Activated CD4-positive, alpha-beta T cell treated with anti-CD3 and anti-CD28 coated beads, Interleukin-2, amount 50 U/mL, for 48 hours (primary cell): ENCODE measurements around the gene SPR.

ENCODE experiments used
- DNase-seq, 2 experiments: peaks; one replicate each; pipeline ENCODE4 v3.0.0-alpha.2; 2020

Gene SPR

DNA sequence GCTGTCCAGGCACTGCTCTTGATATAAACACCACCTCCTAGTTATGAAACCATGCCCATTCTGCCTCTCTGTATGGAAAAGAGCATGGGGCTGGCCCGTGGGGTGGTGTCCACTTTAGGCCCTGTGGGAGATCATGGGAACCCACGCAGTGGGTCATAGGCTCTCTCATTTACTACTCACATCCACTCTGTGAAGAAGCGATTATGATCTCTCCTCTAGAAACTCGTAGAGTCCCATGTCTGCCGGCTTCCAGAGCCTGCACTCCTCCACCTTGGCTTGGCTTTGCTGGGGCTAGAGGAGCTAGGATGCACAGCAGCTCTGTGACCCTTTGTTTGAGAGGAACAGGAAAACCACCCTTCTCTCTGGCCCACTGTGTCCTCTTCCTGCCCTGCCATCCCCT lies 46.0 kb downstream of the SPR start:
- no peak for DNase-seq

DNA sequence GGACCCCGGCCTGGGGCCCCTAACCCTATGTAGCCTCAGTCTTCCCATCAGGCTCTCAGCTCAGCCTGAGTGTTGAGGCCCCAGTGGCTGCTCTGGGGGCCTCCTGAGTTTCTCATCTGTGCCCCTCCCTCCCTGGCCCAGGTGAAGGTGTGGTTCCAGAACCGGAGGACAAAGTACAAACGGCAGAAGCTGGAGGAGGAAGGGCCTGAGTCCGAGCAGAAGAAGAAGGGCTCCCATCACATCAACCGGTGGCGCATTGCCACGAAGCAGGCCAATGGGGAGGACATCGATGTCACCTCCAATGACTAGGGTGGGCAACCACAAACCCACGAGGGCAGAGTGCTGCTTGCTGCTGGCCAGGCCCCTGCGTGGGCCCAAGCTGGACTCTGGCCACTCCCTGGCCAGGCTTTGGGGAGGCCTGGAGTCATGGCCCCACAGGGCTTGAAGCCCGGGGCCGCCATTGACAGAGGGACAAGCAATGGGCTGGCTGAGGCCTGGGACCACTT lies 46.5 kb downstream of the SPR start:
- DNase-seq, result no peak

- DNase-seq, result no peak
Measured at GRCh38 chr2:72934683-72935610, 47.7 kb downstream of the SPR start.

DNA sequence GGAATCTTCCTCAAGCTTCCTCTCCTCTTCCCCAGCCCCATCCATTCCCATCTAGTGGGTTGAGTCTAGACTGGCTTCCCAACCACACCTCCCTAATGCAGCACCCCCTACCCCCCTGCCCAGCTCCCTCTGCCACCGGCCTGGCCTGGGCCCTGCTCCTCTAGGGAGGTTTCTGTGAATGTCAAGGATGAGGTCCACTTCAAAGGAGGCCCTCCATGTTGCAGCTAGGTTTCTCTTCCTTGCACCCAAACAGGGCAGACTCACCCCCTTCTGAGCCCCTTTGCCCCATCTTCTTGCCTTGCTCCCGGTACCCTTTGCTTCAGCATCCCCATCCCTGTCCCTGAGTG lies 48.4 kb downstream of the SPR start:
- no peak for DNase-seq

DNA sequence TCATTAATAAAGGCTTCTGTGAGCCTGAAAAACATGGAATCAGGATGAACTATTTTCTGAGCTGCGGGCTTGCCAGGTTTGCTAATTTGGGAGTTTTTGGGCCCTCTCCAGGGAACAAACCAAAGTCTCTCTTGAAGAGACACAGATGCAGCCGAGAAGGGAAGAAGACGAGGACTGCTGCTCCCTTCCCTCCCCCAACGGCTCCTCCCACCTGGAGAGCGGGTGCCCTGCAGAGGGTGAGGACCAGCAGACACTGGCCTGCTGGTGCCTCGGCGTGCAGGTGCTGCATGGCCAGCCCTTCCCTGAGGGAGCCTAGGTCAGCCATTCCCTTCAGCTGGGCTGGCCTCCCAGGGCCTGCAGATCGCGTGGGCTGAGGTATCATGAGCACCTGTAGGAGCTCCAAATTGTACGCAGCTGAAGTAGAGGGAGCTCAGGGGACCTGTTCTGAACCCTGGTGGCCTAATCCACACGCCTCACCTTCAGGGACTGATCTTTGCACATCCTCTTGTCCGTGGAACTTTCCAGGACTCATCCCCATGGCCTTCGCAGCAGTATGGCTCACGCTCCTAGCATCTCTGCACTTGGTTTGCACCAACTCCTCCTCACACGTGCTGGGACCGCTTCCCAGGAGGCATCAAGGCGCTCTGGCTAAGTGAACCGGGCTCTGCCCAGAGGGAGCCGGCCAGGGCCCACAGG lies 49.6 kb downstream of the SPR start:
- DNase-seq, result no peak

DNA sequence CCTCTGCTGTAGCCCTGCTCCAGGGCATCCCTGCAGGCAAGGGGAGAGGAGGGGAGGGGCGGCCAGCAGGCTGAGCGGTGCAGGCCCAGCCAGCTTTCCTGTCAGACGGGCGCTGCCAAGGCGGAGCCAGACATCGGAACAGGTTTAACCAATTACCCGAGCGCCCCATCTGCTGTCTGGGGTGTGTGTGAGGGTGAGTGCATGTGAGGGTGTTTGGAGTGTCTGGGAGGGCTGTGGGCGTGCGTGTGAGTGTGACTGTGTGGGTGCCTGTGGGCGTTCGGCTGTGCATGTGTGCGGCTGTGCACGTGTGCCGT lies 50.1 kb downstream of the SPR start:
- no peak for DNase-seq

GRCh38 chr2:72938455-72938854 lies 51.2 kb downstream of the SPR start:
- DNase-seq, result no peak

DNA sequence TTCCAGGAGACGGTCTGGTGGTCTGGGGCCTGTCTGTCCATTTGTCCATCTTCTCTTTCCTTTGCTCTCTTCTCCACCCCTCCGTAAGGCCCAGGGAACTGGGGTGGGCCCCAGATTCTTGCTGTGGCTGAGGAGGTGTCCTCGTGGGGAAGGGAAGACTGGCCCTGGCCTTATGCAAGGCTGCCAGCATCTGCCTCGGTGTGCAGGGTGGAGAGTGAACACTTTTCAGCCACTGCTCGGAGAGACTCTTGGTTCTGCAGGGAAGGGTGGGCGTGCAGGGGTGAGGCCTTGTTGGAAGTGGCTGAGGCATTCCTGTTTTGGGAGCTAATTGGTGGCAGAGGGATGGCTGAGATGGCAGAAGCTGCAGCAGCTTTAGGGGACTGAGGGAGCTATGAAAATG lies 53.2 kb downstream of the SPR start:
- DNase-seq, result no peak

DNA sequence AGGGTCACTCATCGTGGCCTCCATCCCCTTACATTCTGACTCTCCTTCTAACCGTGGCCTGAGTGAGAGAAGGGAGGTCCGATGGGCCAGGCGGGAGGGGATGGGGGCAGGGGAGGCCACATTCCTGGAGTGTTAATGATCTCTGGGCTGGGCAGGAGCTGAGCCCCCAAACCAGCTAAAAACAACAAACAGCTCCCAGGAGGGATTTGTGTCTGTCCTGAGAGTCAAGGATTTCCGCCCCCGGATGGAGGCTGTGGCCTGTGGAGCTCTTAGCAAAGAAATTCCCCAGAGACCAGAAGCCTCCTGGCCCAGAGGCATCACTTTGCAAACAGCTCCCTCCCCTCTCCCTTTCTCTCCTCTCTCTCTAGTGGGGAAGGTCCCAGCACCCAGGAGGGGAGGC lies 53.6 kb downstream of the SPR start:
- DNase-seq, result no peak
